ENCODE results near the gene RCAN2.

DNA sequence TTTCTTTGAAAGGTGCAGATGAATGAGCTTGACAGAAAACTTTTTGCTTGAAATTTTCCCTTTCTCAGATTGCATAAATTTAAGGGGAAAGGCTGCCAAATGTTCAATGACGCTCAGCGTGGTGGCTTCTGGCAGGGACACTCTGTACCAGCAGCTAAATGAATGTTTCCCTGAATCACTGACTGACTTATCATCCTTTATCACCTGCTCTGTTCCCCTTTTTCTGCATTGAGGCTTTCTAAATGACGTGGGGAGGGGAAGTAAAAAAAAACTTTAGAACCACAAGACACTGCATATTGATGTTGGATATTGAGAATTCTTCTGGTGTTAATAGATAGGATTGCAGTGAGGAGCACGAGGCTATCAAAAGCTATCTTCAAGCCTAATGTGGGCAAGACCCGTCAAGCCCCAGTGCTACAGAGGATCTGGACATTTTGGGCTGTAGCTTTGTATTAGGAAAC lies 273.5 kb downstream of the RCAN2 start:
- TF ChIP-seq, protein P1, sequence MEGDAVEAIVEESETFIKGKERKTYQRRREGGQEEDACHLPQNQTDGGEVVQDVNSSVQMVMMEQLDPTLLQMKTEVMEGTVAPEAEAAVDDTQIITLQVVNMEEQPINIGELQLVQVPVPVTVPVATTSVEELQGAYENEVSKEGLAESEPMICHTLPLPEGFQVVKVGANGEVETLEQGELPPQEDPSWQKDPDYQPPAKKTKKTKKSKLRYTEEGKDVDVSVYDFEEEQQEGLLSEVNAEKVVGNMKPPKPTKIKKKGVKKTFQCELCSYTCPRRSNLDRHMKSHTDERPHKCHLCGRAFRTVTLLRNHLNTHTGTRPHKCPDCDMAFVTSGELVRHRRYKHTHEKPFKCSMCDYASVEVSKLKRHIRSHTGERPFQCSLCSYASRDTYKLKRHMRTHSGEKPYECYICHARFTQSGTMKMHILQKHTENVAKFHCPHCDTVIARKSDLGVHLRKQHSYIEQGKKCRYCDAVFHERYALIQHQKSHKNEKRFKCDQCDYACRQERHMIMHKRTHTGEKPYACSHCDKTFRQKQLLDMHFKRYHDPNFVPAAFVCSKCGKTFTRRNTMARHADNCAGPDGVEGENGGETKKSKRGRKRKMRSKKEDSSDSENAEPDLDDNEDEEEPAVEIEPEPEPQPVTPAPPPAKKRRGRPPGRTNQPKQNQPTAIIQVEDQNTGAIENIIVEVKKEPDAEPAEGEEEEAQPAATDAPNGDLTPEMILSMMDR (IDR thresholded peaks at IDR 0.05), result no peak
- no peak for TF ChIP-seq EZH2 (IDR thresholded peaks at IDR 0.05)
